NT2/D1 (cell line): ENCODE measurements around the gene CDH20.

Experiments
- SUZ12 ChIP-seq: IDR thresholded peaks from 2 replicates; pipeline ENCODE4 v1.6.1; 2011; ENCODE audit not compliant: insufficient read length, insufficient read depth; ENCODE audit errors: extremely low read depth
- YY1 ChIP-seq: IDR thresholded peaks from 2 replicates; pipeline ENCODE4 v1.6.1; 2011; ENCODE audit not compliant: insufficient read length, insufficient read depth

GRCh38 chr18:61587865-61588264 lies 254.6 kb downstream of the CDH20 start:
- TF ChIP-seq YY1 (no peak), SUZ12 (no peak)
